ENCODE results near the gene MCEE. TPM values are rescaled to one million over a fixed set of nuclear protein-coding genes. Genes with fewer than 3 reads are reported as not detected.
A peak's percentile ranks its signal among the peaks of the same experiment; 100 is the strongest.
"Not testable (repeated sequence)": the region's sequence is repeated elsewhere in the genome, so short reads cannot be mapped to it uniquely, and the experiment has no call there.

Gene MCEE
- total RNA-seq, 1 donor from 2014 or later, result 19.5 TPM

- no peaks in the 10 kb centered on the region for H3K9me3 ChIP-seq
- DNase-seq (peak; percentile 71), ATAC-seq (peak; percentile 96)
- H3K27ac ChIP-seq, result no peak overlapping the region
- H3K4me3 ChIP-seq, result no peak overlapping the region
- H3K36me3 ChIP-seq, result no peaks in the 10 kb centered on the region
- intact Hi-C loops (cut with DNase I), result no loop called here
- TF ChIP-seq CTCF (IDR thresholded peaks at IDR 0.05), result peak; percentile 81
- H3K4me1 ChIP-seq, result no peaks in the 10 kb centered on the region
- peaks cover 7% of the 10 kb centered on the region for H3K27me3 ChIP-seq
Observed at GRCh38 chr2:71100195-71100964, 29.6 kb downstream of the MCEE start.

GRCh38 chr2:71092491-71093260 is 37.4 kb downstream of the MCEE start:
- DNase-seq; H3K36me3 ChIP-seq; H3K9me3 ChIP-seq; H3K27ac ChIP-seq; ATAC-seq; H3K4me1 ChIP-seq; intact Hi-C loops (cut with DNase I); H3K27me3 ChIP-seq; H3K4me3 ChIP-seq: not testable (repeated sequence)

- DNase-seq; ATAC-seq; H3K36me3 ChIP-seq; H3K4me1 ChIP-seq; H3K27ac ChIP-seq; intact Hi-C loops (cut with DNase I); H3K4me3 ChIP-seq; H3K27me3 ChIP-seq; H3K9me3 ChIP-seq: not testable (repeated sequence)
Observed at GRCh38 chr2:71091808-71092207, 38.2 kb downstream of the MCEE start.

GRCh38 chr2:71089475-71089874 is 40.6 kb downstream of the MCEE start:
- H3K9me3 ChIP-seq; intact Hi-C loops (cut with DNase I); H3K27me3 ChIP-seq; H3K27ac ChIP-seq; H3K4me3 ChIP-seq; H3K4me1 ChIP-seq; H3K36me3 ChIP-seq; DNase-seq; ATAC-seq: not testable (repeated sequence)

GRCh38 chr2:71085325-71086003 is 44.6 kb downstream of the MCEE start:
- not testable (repeated sequence) for ATAC-seq

GRCh38 chr2:71083752-71084312 is 46.2 kb downstream of the MCEE start:
- intact Hi-C loops (cut with DNase I); H3K9me3 ChIP-seq; H3K4me3 ChIP-seq; H3K4me1 ChIP-seq; H3K36me3 ChIP-seq; H3K27me3 ChIP-seq; DNase-seq; H3K27ac ChIP-seq: not testable (repeated sequence)
- ATAC-seq, result peak; percentile 67

More at GRCh38 chr2:71085325-71086003, 44.6 kb downstream of the MCEE start:
- H3K36me3 ChIP-seq; intact Hi-C loops (cut with DNase I); H3K4me3 ChIP-seq; H3K9me3 ChIP-seq; H3K4me1 ChIP-seq; DNase-seq; H3K27me3 ChIP-seq; H3K27ac ChIP-seq: not testable (repeated sequence)

- intact Hi-C loops (cut with DNase I); DNase-seq; H3K4me3 ChIP-seq; H3K9me3 ChIP-seq; ATAC-seq; H3K27me3 ChIP-seq; H3K27ac ChIP-seq; H3K36me3 ChIP-seq; H3K4me1 ChIP-seq: not testable (repeated sequence)
Observed at GRCh38 chr2:71083297-71083696, 46.7 kb downstream of the MCEE start.

GRCh38 chr2:71082402-71083252 is 47.4 kb downstream of the MCEE start:
- TF ChIP-seq CTCF (IDR thresholded peaks at IDR 0.05), result no peak
- no peak for DNase-seq
- Histone ChIP-seq H3K4me3 (no peak overlapping the region), H3K27me3 (no peaks in the 10 kb centered on the region), H3K36me3 (peaks cover 15% of the 10 kb centered on the region), H3K4me1 (peaks cover 4% of the 10 kb centered on the region), H3K9me3 (no peaks in the 10 kb centered on the region), H3K27ac (no peak overlapping the region)
- no peak for ATAC-seq
- intact Hi-C loops (cut with DNase I), result no loop called here

Measured in upper lobe of right lung (tissue), 1 donor.